HCT116 (cell line): Measurements from ENCODE around the gene S1PR3.

Experiments used
- POLR2A ChIP-seq: IDR thresholded peaks from 2 replicates; pipeline ENCODE4 v1.7.0; 2011; ENCODE audit warnings: borderline replicate concordance; ENCODE audit not compliant: insufficient read depth, insufficient read length; ENCODE audit errors: extremely low read depth
- POLR2AphosphoS5 ChIP-seq: IDR thresholded peaks from 2 replicates; pipeline ENCODE4 v1.6.1; 2011; ENCODE audit warnings: mild to moderate bottlenecking, low read depth, low read length, moderate library complexity
- RAD21 ChIP-seq: IDR thresholded peaks from 2 replicates; pipeline ENCODE4 v1.6.1; 2012; ENCODE audit warnings: low read depth, mild to moderate bottlenecking
- SIN3A ChIP-seq: IDR thresholded peaks from 2 replicates; pipeline ENCODE4 v1.6.1; 2012; ENCODE audit warnings: low read depth
- TCF7L2 ChIP-seq: IDR thresholded peaks from 2 replicates; pipeline ENCODE4 v1.7.0; 2011; ENCODE audit warnings: borderline replicate concordance, inconsistent platforms; ENCODE audit not compliant: insufficient read depth, insufficient read length; ENCODE audit errors: extremely low read depth
- ZFX ChIP-seq: fragments of 450-650 bp; IDR thresholded peaks from 2 replicates; pipeline ENCODE4 v1.6.1; 2017
- TF ChIP-seq, protein P1 (sequence below), 3 experiments: fragments of 200-600 bp in 1 of 3; sonication (generic) in 1 of 3; IDR thresholded peaks in 2 of 3; conservative IDR thresholded peaks in 1 of 3; 2 replicates each; pipeline ENCODE4 v1.5.1; 2012 to 2017; ENCODE audit warnings: low read depth in 2 of 3, low read length in 2 of 3, antibody characterized with exemption in 1 of 3, borderline replicate concordance in 1 of 3, control low read depth in 1 of 3, mild to moderate bottlenecking in 1 of 3, mixed read lengths in 1 of 3, mixed run types in 1 of 3, moderate library complexity in 1 of 3; ENCODE audit not compliant: insufficient read depth in 1 of 3
- TF ChIP-seq, protein P2 (sequence below): IDR thresholded peaks from 2 replicates; pipeline ENCODE4 v1.6.1; 2011; ENCODE audit warnings: mild to moderate bottlenecking, low read length, moderate library complexity; ENCODE audit not compliant: insufficient replicate concordance; ENCODE audit errors: extremely low read depth

DNA sequence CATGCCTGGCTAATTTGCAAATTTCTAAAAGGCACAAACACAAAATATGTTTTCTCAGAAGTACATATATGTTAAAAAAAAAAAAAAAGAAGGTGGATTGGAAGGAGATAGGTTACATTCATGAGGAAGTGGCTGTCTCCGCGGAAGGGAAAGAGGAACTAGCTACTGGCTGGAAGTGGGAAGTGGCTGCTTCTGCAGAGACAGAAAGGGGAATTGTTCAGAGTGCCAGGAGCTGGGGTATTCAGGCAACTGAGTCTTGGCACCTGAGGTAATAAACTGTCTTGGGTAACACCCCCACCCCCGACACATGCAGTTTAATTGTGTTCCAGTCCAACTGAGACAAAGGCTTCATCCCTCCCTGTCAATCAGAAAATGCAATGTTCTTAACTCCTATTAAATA, 45.6 kb downstream of the S1PR3 start:
- TF ChIP-seq RAD21 (no peak), POLR2A (no peak), ZFX (no peak), POLR2AphosphoS5 (no peak), SIN3A (no peak), TCF7L2 (no peak)
- TF ChIP-seq, protein P1, sequence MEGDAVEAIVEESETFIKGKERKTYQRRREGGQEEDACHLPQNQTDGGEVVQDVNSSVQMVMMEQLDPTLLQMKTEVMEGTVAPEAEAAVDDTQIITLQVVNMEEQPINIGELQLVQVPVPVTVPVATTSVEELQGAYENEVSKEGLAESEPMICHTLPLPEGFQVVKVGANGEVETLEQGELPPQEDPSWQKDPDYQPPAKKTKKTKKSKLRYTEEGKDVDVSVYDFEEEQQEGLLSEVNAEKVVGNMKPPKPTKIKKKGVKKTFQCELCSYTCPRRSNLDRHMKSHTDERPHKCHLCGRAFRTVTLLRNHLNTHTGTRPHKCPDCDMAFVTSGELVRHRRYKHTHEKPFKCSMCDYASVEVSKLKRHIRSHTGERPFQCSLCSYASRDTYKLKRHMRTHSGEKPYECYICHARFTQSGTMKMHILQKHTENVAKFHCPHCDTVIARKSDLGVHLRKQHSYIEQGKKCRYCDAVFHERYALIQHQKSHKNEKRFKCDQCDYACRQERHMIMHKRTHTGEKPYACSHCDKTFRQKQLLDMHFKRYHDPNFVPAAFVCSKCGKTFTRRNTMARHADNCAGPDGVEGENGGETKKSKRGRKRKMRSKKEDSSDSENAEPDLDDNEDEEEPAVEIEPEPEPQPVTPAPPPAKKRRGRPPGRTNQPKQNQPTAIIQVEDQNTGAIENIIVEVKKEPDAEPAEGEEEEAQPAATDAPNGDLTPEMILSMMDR (IDR thresholded peaks at IDR 0.05 in 2 of 3, conservative IDR thresholded peaks at IDR 0.05 in 1 of 3; ENCODE audit: borderline replicate concordance in 1 of 3, insufficient read depth in 1 of 3, low read depth in 2 of 3, low read length in 2 of 3): no peak
- TF ChIP-seq, protein P2, sequence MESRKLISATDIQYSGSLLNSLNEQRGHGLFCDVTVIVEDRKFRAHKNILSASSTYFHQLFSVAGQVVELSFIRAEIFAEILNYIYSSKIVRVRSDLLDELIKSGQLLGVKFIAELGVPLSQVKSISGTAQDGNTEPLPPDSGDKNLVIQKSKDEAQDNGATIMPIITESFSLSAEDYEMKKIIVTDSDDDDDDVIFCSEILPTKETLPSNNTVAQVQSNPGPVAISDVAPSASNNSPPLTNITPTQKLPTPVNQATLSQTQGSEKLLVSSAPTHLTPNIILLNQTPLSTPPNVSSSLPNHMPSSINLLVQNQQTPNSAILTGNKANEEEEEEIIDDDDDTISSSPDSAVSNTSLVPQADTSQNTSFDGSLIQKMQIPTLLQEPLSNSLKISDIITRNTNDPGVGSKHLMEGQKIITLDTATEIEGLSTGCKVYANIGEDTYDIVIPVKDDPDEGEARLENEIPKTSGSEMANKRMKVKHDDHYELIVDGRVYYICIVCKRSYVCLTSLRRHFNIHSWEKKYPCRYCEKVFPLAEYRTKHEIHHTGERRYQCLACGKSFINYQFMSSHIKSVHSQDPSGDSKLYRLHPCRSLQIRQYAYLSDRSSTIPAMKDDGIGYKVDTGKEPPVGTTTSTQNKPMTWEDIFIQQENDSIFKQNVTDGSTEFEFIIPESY: no peak
